GM21619 (cell line): ENCODE results near the gene TAGLN3.

Experiments used
- ATAC-seq: cut with Tn5 transposase; IDR thresholded peaks from one replicate; pipeline ENCODE4 v1.9.1; 2021; ENCODE audit not compliant: unreplicated experiment

Gene TAGLN3

DNA sequence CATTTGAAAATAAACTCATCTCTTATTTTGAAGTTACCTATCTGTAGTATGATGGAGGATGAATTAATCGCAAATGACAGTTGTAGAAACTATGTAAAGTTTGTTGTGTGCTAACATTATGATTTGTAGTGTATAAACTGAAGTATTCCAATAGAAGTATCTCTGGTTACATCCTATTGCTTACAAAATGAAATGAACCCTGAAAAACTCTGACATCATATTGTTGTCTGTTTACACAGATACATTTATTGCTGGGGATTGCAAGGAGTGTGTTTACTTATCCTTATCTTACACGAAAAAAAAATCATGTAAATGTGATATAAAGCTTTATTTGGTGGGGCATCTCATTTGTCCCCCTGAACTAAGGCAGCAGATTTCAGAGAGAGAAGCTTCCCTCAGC lies 22.5 kb upstream of the TAGLN3 start:
- no peak for ATAC-seq

DNA sequence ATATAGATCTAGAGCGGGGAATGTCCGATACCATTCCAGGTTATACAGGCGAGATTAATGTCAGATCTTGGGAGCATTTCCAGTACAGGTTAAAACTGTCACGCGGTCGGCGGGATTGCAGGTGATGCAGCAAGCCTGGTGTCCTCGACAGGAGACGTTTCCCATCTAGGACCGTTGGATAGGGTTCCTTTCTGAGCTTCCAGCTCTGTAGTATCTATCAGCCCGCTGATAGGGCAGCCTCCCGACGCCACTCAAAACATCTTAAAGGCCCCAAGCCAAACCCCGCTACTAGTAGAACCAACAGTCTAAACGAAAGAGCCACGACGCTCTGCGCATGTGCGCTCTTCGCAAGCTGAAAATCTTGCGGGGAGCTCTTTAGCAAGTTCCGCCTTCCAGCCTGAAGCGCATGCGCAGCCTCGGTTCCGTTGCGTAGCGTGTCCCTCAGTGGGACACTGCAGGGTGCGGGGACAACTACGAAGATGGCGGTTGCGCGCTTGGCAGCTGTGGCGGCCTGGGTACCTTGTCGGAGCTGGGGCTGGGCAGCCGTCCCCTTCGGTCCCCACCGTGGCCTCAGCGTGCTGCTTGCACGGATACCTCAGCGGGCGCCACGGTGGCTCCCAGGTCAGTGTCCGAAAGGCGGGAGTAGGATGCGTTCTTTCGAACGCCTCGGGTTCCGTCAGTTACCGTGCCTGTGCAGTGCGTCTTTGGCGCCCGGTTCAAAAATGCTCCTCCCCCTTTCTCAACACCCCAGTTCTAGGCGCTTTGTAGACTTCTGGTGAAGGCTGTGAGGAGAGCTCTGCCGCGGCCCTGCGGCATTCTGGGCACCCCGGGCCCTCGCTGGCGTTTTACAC lies 19.9 kb upstream of the TAGLN3 start, which contains the start of gene ABHD10:
Gene ABHD10 (plus strand): TSS at position 444 of the 851 bp plus-strand sequence. CDS start 36 bp downstream, at position 480.
- ATAC-seq = peak; percentile 96

DNA sequence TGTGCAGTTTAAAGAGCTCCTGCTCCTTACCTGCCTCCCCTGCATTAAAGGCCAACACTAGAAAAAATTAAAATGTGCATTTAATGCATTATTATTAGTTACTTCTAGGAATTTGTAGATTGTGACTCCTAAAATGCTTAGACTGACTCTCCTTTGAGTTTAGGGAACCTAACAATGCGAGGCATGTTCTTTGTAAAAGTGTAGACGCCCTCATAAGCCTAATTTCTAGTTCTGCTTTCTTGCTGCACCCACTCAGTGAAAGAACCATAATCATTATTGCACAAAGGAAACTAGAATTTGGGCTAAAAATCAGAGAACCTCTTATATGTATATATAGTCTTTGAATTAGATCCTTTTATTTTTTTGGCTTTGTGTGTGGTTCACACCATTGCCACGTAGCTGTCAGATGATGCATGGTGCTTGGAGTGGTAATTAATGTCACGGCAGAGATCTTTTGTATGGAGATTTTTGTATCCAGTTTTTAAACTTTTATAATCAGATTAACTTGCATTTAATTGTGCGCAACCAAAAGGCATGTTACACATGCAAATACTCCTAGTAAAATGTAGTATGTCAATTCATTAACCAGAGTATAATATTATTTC lies 19.2 kb upstream of the TAGLN3 start:
- ATAC-seq = peak; percentile 25

DNA sequence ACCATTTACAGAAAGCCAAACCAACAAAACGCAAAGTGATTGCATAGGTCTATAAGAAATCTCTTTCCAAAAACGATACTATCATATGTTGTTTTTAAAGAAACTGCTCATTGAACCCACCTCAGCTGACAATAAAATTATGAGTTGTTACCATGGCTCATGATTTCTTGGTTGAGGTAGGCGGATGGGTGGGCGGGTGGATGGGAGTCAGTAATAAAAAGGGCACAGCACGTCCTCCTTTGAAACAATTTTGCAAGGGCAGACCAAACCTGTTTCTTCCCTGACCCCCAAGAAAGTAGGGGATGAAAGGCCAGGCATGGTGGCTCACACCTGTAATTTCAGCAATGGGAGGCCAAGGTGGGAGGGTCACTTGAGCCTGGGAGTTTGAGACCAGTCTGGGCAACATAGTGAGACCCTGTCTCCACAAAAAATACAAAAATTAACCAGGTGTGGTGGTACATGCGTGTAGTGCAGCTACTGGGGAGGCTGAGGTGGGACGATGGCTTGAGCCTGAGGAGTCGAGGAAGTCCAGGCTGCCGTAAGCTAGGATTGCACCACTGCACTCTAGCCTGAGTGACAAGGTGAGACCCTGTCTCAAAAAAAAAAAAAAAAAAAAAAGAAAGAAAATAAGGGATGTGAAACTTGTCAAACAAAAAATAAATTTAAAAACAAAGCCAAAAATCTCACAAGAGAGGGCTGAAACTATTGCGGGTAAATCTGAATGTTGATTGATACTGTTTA lies 17.8 kb upstream of the TAGLN3 start:
- no peak for ATAC-seq

DNA sequence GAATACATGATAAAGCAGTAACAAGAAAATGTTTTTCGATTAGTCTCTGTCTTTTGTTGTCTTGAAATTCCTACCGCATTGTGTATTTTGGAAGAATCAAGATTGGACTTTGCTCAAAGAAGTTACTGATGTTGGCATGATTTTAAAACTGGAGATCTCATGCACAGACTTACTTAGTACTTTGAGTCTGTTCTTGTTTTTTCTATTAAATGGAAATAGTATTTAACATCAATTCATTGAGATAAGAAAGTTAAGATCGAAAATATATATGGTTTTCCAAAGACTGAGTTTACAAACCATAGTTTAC lies 17.3 kb upstream of the TAGLN3 start:
- no peak for ATAC-seq

DNA sequence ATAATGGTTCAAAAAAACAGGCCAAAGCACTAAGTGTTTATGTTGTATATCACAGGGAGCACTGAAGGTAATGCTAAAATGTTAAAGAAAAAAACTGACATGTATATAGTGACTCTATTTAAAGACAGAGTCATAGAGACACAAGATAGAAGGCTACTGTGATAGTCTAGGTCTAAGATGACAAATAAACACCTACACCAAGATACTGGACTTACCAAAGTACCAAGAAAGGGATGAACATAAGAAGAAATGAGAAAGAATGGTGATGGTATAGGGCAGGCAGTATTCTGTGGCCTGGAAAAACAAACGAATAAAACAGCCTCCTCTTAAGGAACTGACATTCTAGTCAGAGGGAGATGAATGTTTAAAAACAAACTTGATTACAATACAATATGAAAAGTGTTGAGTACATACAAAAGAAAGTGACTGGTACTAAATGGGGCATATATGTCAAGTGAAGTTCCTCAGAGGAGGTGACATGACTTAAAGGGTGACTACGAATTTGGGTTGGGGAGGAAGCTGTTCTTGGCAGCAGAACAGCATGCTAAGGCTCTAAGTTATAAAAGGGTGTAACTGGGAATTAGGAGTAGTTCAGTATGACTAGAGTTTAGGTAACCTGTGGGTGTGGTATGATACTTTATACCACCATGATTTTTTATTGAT lies 14.0 kb upstream of the TAGLN3 start:
- ATAC-seq = no peak

DNA sequence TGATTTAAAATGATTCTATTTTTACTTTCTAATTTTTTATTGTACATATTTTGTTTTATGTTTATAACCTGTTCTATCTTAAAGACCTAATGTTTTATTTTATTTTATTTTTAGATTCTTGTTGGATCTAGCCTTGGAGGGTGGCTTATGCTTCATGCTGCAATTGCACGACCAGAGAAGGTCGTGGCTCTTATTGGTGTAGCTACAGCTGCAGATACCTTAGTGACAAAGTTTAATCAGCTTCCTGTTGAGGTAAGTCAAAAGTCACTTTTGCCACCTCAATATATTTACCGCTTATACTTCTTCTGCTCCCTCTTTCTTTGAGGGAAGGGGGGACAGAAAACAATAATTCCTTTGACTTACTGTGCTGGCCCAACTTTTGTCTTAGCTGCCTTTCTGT lies 11.9 kb upstream of the TAGLN3 start:
- no peak for ATAC-seq

DNA sequence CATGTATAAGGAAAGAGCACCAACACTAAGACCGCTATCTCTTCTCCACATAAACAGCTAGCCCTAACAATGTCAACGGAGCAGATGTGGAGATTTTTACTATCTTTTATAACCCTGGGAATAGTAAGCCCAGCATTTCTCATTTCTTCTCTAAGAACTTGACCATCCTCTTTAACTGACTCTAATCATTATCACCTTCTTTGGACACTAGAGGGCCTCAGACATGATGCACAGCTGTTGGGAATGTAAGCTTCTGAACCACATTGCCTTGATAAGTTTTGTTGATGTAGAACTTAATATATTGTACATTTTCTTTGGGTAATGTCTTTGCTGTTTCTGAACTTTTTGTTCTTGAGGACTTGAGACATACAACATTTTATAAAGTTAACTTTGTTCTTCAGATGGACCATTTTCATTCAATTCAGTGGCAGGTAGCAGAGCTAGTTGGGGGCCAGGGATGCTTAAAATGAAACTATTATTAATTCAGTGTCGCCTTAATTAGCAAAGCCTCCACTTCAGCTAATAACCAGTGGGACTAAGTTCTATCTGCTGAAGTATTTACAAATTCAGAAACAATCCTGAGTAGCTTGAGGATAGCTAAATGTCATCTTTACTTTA lies 9.6 kb upstream of the TAGLN3 start:
- ATAC-seq = peak; percentile 96

DNA sequence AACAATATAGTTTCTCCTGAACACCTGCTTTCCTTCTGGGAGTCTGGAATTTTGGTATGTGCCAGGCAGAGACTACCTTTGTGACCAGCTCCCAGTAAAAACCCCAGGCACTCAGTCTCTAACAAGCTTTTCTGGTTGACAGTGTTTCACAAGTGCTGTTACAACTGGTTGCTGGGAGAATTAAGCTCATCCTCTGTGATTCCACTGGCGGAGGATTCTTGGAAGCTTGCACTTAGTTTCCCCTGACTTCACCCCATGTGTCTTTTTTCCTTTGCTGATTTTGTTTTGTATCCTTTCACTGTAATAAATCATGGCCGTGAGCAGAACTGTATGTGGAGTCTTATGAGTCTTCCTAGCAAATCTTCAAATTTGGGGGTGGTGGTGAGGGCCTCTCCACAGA lies 5.7 kb upstream of the TAGLN3 start:
- ATAC-seq = no peak

DNA sequence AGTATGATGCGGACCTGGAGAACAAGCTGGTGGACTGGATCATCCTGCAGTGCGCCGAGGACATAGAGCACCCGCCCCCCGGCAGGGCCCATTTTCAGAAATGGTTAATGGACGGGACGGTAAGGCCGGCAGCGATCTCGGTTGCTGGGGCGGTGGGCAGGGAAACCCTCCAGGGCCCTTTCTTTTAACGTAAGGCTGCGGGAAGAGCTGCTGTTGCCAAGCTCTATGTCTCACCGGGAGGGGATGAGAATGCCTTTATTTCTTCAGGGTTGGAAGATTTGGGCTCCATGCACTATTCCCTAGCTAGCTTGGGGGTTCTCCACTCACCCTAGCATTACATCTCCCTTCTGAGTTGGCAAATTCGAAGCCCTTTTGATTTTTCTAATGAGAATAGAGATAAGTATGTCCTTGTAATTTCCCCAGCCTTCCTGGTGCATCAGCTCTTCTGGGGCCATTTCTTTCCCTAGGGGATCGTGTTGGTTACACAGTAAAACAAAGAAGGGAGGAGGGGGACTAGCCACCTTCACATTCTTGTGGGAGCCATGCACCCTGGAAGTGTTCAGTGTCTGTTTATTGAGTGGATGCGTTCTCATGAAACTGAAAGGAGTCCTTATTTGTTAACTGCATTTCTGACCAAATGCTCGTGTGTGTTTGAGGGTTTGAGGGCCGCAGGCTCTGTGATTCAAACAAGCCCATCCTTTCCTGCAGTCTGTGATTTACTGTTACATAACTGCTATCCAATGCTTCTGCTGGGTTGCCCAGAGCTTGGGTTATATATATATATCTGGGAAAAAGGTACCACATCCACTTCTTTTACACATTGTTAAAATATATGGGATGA lies 982 bp downstream of the TAGLN3 start:
- ATAC-seq = no peak

DNA sequence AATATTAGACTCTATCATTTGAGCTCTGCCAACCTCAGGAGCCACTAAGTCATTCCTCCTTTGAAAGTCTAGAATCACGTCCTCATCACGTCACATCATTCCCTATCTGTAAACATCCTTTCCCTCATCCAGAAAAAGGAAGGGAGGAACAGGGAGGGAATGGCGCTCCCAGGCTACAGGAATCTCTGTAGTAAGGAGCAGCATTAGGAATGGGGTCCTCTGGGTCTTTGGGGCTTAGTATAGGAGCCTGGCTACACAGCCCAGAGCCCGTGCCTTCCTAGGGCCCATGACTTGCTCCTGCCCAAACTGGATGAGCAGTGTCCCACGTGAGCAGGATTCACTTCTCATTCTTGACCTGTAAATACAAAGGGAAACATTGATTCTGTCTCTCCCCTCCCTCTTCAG lies 1.6 kb downstream of the TAGLN3 start:
- no peak for ATAC-seq

DNA sequence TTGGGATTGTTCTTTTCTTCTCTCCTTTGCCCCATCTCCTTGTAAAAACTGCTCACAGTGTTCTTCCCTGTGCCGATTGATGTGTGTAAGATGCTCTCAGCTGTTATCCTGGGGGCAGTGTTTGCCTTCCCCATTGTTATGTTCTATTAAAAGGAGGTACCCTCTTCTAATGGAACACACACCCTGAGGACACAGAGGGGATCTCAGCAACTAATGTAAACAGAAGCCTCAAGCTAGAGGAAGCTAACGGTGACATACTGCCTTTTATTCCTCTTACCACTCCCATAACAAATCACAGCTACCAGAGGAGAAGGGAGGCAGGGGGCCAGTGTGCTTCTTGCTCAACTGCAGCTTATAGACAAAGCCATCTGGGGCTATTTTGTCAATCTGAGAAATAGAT lies 2.2 kb downstream of the TAGLN3 start:
- no peak for ATAC-seq

DNA sequence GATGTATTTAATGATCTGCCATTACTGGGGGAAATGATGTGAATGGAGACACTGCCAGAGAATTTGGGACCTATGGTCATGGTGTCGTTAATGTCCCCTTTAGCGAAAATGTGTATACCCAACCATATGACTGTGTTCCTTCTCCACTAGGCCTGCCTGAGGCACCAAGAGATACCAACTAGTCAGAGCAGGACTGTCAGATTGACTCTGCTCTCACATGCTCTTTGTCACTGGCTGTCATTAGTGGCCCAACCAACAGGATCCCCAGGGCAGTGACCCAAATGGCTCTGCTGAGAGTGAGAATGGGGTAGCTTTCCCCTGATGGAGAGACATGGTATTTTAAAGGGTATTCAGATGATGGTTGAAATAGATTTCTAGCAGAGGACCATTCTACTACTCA lies 2.8 kb downstream of the TAGLN3 start:
- ATAC-seq = no peak

DNA sequence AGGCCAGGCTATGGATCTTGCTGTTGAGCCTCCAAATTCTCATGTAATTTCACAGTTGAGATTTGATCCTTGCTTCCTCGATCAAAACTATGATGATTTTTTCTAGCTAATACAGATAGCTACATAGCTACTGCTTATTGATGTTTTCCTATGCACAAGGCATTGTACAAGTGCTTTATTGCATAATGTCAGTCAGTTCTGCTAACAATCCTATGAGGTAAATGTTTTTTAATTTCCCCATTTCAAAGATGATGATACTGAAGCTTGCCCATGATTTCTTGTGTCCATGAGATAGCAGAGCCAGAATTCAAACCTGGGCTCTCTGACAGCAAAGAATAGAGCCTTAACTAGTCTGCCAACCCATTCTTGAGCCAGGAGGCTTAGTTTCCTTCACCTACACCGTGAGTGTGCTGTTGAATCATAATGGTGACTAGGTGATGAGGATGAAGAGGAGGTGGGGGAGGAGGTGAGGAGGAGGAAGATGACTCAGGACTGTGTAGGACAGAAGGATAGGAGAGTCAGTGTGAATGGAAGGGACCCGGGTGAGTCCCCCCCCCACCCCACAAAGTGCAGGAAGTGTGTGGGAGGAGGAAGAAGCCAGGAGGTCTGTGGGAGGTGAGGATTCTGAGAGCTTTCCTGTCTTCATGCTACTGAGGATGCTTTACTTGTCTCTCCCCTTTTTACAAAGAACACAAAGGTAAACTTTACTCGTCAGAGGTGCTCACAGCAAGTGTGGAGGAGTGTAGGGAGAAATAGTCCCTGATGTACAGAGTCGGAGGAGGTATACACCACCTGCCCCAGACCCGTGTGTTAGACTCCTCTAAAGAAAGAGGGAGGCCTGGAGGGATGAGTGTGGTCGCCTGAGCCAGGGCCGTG lies 3.6 kb downstream of the TAGLN3 start:
- no peak for ATAC-seq

DNA sequence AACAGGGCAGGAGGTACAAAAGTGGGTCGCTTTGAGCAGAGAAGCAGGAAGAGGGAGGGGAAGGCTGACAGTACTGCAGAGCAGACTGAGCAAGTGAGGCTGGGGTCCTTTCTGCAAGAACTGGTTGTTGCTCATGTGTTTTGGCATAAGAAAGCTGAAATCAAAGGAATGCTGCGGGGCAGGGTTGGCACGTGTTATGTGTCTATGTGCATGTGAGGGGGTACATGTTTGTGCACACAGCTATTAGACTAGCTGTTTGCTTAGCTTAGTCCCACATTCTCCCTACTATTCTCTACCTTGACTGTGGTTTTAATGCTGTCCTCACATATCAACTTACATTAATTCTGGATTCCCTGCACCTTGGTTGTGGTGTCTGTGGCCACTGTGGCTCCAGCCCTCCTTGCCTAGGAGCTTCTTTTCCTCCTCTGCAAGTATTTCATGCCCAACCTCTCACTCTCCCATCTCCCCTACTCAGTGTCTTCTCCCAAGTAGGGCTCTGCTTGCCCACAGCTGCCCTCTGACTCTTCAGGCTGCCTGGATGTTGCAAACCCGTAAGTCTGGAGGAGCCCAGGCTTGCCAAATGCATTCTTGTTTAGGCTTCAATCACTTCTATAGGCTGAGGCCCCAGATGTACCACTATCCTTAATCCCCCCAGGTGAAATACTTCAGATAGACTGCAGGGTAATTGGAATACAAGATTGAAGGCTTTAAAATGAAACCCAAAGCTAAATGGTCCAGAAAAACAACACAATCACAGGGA lies 4.8 kb downstream of the TAGLN3 start:
- no peak for ATAC-seq

DNA sequence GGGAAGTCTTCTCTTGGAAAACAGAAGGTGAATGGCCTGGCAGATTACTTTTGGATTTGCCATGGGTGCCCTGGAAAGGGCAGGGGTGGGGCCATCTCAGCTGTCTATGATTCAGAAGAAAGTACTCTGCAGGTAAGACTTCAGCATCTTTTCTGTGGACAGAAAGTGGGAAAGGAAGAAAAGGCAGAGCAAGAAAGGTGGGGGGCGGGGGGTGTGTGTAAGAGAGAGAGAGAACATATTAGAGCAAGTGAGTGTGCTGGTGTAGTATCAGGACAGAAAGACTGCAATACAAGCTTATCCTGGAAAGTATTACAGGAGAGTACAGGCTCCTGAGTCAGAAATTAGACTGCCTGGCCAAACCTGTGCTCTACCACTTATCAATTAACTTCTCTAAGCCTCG lies 5.5 kb downstream of the TAGLN3 start:
- ATAC-seq = no peak

DNA sequence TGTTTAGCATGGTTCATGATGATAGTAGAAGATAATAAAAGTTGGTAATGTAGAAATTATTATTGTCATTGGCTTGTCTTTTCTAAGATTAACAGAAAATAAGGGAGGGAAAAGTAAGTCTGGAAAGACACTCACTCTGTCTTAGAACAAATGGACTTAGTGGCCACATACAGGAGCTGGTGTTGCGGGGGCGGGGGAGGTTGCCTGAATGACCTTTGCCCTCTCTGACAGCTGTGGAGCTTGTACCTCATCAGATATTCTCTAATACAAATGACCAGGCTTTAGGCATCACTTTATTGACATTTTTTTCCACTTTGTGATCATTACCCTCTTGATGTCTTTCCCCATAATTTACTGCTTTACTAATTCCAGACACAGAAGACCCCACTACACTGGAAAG lies 5.9 kb downstream of the TAGLN3 start:
- no peak for ATAC-seq

DNA sequence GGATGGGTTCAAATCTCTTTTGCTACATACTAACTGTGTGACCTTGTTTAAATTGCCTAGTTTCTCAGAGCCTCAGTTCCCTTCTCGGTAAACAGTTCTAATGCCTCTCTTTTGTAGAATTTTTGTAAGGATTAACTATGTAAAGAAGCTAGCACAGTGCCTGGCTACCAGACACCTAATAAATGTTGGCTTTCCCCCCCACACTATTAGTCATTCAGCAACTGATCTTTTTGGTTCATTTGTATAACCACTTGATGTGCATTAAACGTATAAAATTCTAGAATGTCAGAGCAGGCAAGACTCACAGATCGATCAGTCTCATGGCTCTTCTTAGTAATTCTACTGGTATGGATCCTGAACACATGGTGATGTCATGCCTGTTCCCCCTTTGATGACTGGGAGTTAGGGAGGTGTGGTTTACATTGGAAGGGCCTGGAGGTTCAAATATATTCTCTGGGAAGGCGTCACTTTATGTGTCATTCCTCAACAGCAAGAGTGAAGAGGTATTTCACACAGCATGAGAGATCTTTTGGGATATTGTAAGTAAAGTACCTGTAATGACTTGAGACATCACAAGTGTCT lies 6.5 kb downstream of the TAGLN3 start:
- no peak for ATAC-seq
